PC-9 (cell line): ENCODE data around the gene NME7. TPM values are rescaled to one million over a fixed set of nuclear protein-coding genes. Genes with fewer than 3 reads are reported as not detected.
"Not testable (repeated sequence)": the region's sequence is repeated elsewhere in the genome, so short reads cannot be mapped to it uniquely, and the experiment has no call there.

Experiments
- BruUV-seq: library from RNA; stranded (reverse); fragments of 400-500 nt; replicated peaks from 2 replicates; lab custom pipeline; 2021; lab: Mats Ljungman, UMichigan
- CTCF ChIA-PET: fragments of 300-600 bp; sonication (Branson Sonifier 250); formaldehyde crosslinking; loops from one replicate; lab custom pipeline; 2022; ENCODE audit warnings: antibody characterized with exemption; lab: Charles Lee
- POLR2A ChIA-PET: fragments of 300-600 bp; sonication (Branson Sonifier 250); formaldehyde crosslinking; loops from one replicate; lab custom pipeline; 2022; ENCODE audit warnings: antibody characterized with exemption; ENCODE audit not compliant: unreplicated experiment; lab: Charles Lee
- DNase-seq, 2 experiments: peaks; one replicate each; pipeline versions ENCODE4 v3.0.0 to v3.0.0-alpha.2; 2015 to 2022; ENCODE audit warnings: mixed read lengths in 1 of 2
- H2AFZ ChIP-seq: fragments of 200-600 bp; sonication (generic); 2 replicates; pipeline ENCODE4 v1.8.1; 2017; ENCODE audit warnings: antibody characterized with exemption
- H3F3A ChIP-seq: fragments of 200-600 bp; sonication (generic); 2 replicates; pipeline ENCODE4 v1.8.1; 2017; ENCODE audit warnings: antibody characterized with exemption, mild to moderate bottlenecking, low read depth; ENCODE audit not compliant: insufficient read depth
- H3K27ac ChIP-seq: fragments of 200-600 bp; sonication (generic); 2 replicates; pipeline ENCODE4 v1.6.1; 2016; ENCODE audit warnings: mixed run types
- H3K27me3 ChIP-seq: fragments of 200-600 bp; sonication (generic); 2 replicates; pipeline ENCODE4 v1.6.1; 2016; ENCODE audit warnings: low read depth, mixed run types; ENCODE audit not compliant: insufficient read depth
- H3K36me3 ChIP-seq: fragments of 200-600 bp; sonication (generic); 2 replicates; pipeline ENCODE4 v1.6.1; 2016; ENCODE audit warnings: low read depth, mixed run types
- H3K4me1 ChIP-seq: fragments of 200-600 bp; sonication (generic); replicated peaks from 2 replicates; pipeline ENCODE4 v1.6.1; 2016; ENCODE audit warnings: mixed run types; ENCODE audit not compliant: insufficient read depth
- H3K4me2 ChIP-seq: fragments of 200-600 bp; sonication (generic); 2 replicates; pipeline ENCODE4 v1.6.1; 2017; ENCODE audit warnings: mixed run types
- H3K4me3 ChIP-seq: fragments of 200-600 bp; sonication (generic); 2 replicates; pipeline ENCODE4 v1.6.1; 2016; ENCODE audit warnings: mixed run types
- H3K79me2 ChIP-seq: fragments of 200-600 bp; sonication (generic); 2 replicates; pipeline ENCODE4 v1.6.1; 2017; ENCODE audit warnings: low read depth, mixed run types
- H3K9me2 ChIP-seq: fragments of 200-600 bp; sonication (generic); 2 replicates; pipeline ENCODE4 v1.8.1; 2017; ENCODE audit warnings: mild to moderate bottlenecking; ENCODE audit not compliant: insufficient read depth
- H3K9me3 ChIP-seq: fragments of 200-600 bp; sonication (generic); 2 replicates; pipeline ENCODE4 v1.8.1; 2016; ENCODE audit warnings: low read depth; ENCODE audit not compliant: insufficient read depth
- H4K20me1 ChIP-seq: fragments of 200-600 bp; sonication (generic); 2 replicates; pipeline ENCODE4 v1.8.1; 2017; ENCODE audit not compliant: insufficient read depth
- EZH2 ChIP-seq: fragments of 200-600 bp; sonication (generic); IDR thresholded peaks from 2 replicates; pipeline ENCODE4 v1.8.0; 2017; ENCODE audit warnings: antibody characterized with exemption, low read depth
- intact Hi-C: fragments of 100-400 bp; cut with micrococcal nuclease; formaldehyde crosslinking; loops from one replicate; pipeline ENCODE4 v1.10.0; 2022; ENCODE audit not compliant: unreplicated experiment
- total RNA-seq: library from RNA; stranded (reverse); gene quantifications from 2 replicates; pipeline ENCODE4 v1.2.3, GENCODE V29; 2021
- TF ChIP-seq, protein P1 (sequence below): fragments of 200-600 bp; sonication (generic); conservative IDR thresholded peaks from 2 replicates; pipeline ENCODE4 v1.6.1; 2017; ENCODE audit warnings: mixed run types, antibody characterized with exemption, mild to moderate bottlenecking, moderate library complexity

The NME7 gene
- total RNA-seq, 1 experiment from 2014 or later, result 21.4 TPM

DNA sequence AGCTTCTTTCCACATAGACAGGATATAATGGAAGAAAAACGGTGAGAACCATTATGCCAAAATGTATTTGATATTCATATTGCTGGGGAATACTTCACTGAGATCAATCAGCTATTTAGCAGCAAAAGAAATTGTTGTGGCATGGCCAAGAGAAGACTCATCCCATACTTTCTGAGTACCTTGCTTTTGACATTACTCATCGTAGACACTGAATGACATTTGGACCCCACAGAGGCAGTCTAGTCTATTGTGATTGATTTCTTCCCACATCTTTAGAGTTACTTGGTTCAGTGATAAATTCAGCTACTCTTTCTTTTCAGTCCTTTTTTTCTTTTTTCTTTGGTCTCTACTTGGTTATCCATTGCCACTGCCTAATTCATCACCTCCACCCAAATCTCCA lies 239.0 kb downstream of the NME7 start:
- no TSS peak for BruUV-seq
- H3K36me3 ChIP-seq, result peaks cover 73% of the 10 kb centered on the region
- DNase-seq, result no peak

GRCh38 chr1:169127305-169127704 lies 240.3 kb downstream of the NME7 start:
- no peak overlapping the region for H2AFZ ChIP-seq
- peaks cover 33% of the 10 kb centered on the region for H3F3A ChIP-seq
- BruUV-seq, result no TSS peak
- intact Hi-C loops, result no loop called here
- H4K20me1 ChIP-seq, result 0 out of 2 replicates have a peak, but pooled peaks cover 9% of the 10 kb centered on the region
- peaks cover 11% of the 10 kb centered on the region for H3K4me1 ChIP-seq
- TF ChIP-seq, protein P1, sequence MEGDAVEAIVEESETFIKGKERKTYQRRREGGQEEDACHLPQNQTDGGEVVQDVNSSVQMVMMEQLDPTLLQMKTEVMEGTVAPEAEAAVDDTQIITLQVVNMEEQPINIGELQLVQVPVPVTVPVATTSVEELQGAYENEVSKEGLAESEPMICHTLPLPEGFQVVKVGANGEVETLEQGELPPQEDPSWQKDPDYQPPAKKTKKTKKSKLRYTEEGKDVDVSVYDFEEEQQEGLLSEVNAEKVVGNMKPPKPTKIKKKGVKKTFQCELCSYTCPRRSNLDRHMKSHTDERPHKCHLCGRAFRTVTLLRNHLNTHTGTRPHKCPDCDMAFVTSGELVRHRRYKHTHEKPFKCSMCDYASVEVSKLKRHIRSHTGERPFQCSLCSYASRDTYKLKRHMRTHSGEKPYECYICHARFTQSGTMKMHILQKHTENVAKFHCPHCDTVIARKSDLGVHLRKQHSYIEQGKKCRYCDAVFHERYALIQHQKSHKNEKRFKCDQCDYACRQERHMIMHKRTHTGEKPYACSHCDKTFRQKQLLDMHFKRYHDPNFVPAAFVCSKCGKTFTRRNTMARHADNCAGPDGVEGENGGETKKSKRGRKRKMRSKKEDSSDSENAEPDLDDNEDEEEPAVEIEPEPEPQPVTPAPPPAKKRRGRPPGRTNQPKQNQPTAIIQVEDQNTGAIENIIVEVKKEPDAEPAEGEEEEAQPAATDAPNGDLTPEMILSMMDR, result no peak
- no peak for TF ChIP-seq EZH2
- no peak for DNase-seq
- no peak overlapping the region for H3K4me2 ChIP-seq
- ChIA-PET POLR2A (no interaction called here), CTCF (no interaction called here)
- H3K4me3 ChIP-seq, result no peak overlapping the region
- no peaks in the 10 kb centered on the region for H3K9me3 ChIP-seq
- peaks cover 49% of the 10 kb centered on the region for H3K79me2 ChIP-seq
- H3K36me3 ChIP-seq, result peaks cover 70% of the 10 kb centered on the region
- no peaks in the 10 kb centered on the region for H3K9me2 ChIP-seq
- H3K27ac ChIP-seq, result no peak overlapping the region
- H3K27me3 ChIP-seq, result no peaks in the 10 kb centered on the region

More for the DNA sequence above, 239.0 kb downstream of the NME7 start:
- H3K27me3 ChIP-seq, result no peaks in the 10 kb centered on the region
- H3K4me3 ChIP-seq, result no peak overlapping the region
- no peak overlapping the region for H3K27ac ChIP-seq
- no peaks in the 10 kb centered on the region for H3K9me3 ChIP-seq
- peaks cover 42% of the 10 kb centered on the region for H3K79me2 ChIP-seq
- TF ChIP-seq, protein P1, result no peak
- TF ChIP-seq EZH2, result no peak
- CTCF ChIA-PET, result no interaction called here
- no peak overlapping the region for H2AFZ ChIP-seq
- no peak overlapping the region for H3K4me2 ChIP-seq
- intact Hi-C loops, result no loop called here
- no peaks in the 10 kb centered on the region for H3K9me2 ChIP-seq
- H3F3A ChIP-seq, result peaks cover 38% of the 10 kb centered on the region
- H4K20me1 ChIP-seq, result 0 out of 2 replicates have a peak, but pooled peaks cover 9% of the 10 kb centered on the region
- POLR2A ChIA-PET, result interaction anchor here (0.6 kb wide), 1 partner anchor 500 kb away, joined by 5 read pairs; no protein-coding TSS in a partner anchor
- peaks cover 11% of the 10 kb centered on the region for H3K4me1 ChIP-seq

GRCh38 chr1:169126335-169126734 lies 241.3 kb downstream of the NME7 start:
- no peak for DNase-seq
- H3K4me1 ChIP-seq, result peaks cover 11% of the 10 kb centered on the region
- ChIA-PET POLR2A (no interaction called here), CTCF (interaction anchor here (0.6 kb wide), 1 partner anchor 1135 kb away, joined by 14 read pairs; no protein-coding TSS in a partner anchor)
- peaks cover 26% of the 10 kb centered on the region for H3F3A ChIP-seq
- H4K20me1 ChIP-seq, result 0 out of 2 replicates have a peak, but pooled peaks cover 9% of the 10 kb centered on the region
- BruUV-seq, result no TSS peak
- intact Hi-C loops, result no loop called here
- H2AFZ ChIP-seq, result no peak overlapping the region
- H3K9me2 ChIP-seq, result no peaks in the 10 kb centered on the region
- H3K4me2 ChIP-seq, result no peak overlapping the region
- H3K27ac ChIP-seq, result no peak overlapping the region
- H3K36me3 ChIP-seq, result peaks cover 65% of the 10 kb centered on the region
- H3K27me3 ChIP-seq, result no peaks in the 10 kb centered on the region
- H3K79me2 ChIP-seq, result peaks cover 59% of the 10 kb centered on the region
- no peak overlapping the region for H3K4me3 ChIP-seq
- TF ChIP-seq, protein P1, result no peak
- H3K9me3 ChIP-seq, result no peaks in the 10 kb centered on the region

DNA sequence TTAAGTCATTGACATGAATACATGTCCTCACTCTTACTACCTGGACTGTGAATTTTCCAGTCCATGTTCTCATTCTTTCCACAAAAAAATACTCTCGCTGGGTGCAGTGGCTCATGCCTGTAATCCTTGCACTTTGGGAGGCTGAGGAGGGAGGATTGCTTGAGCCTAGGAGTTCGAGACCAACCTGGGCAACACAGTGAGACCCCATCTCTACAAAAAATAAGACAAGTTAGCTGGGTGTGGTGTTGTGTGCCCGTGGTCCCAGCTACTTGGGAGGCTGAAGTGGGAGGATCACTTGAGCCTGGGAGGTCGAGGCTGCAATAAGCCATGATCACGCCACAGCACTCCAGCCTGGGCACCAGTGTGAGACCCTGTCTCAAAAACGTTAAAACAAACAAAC lies 242.0 kb downstream of the NME7 start:
- DNase-seq, POLR2A ChIA-PET, H3K4me2 ChIP-seq, H3K9me3 ChIP-seq, H4K20me1 ChIP-seq, H3K27me3 ChIP-seq, H3K27ac ChIP-seq, H3K9me2 ChIP-seq, H3K4me3 ChIP-seq, H2AFZ ChIP-seq, intact Hi-C loops: not testable (repeated sequence)
- BruUV-seq, result TSS peak; percentile 8
- Histone ChIP-seq H3K4me1 (peaks cover 14% of the 10 kb centered on the region), H3K79me2 (peaks cover 66% of the 10 kb centered on the region), H3F3A (peaks cover 20% of the 10 kb centered on the region; the same call in 1 of the 2 replicates), H3K36me3 (peaks cover 62% of the 10 kb centered on the region)
- CTCF ChIA-PET, result interaction anchor here (0.6 kb wide), 1 partner anchor 1135 kb away, joined by 14 read pairs; no protein-coding TSS in a partner anchor
